Peyer's patch (tissue), 4 donors: ENCODE measurements around the gene USP43.

Experiments used
- CTCF ChIP-seq, 6 experiments: fragments of 450-650 bp in 4 of 6; fragments of 200-600 bp in 2 of 6; sonication (generic) in 1 of 6; IDR thresholded peaks; one replicate each; pipeline ENCODE4 v1.5.1; 2017 to 2019; ENCODE audit warnings: antibody characterized with exemption in 6 of 6, mild to moderate bottlenecking in 3 of 6, moderate library complexity in 1 of 6
- POLR2A ChIP-seq, 2 donors: fragments of 450-650 bp; IDR thresholded peaks; one replicate each; pipeline ENCODE4 v1.5.1; 2017; ENCODE audit warnings: antibody characterized with exemption in 2 of 2, mild to moderate bottlenecking in 2 of 2, moderate library complexity in 2 of 2

GRCh38 chr17:9772658-9773057 is 127.3 kb downstream of the USP43 start:
- TF ChIP-seq CTCF (IDR thresholded peaks at IDR 0.05): no peak
- no peak for TF ChIP-seq POLR2A (IDR thresholded peaks at IDR 0.05)
